Activated gamma-delta T cell treated with anti-CD3 and anti-CD28 coated beads, Interleukin-2, amount 50 U/mL, for 16 hours (primary cell): Measurements from ENCODE around the gene TOP2B.

ENCODE experiments used
- DNase-seq: peaks from one replicate; pipeline ENCODE4 v3.0.0-alpha.2; 2020; ENCODE audit warnings: low read depth

TOP2B gene

GRCh38 chr3:25664812-25665314, at the start of gene TOP2B:
Gene TOP2B (minus strand): TSS chr3:25664907. CDS start chr3:25664297, 610 bp downstream.
- peak; percentile 91 for DNase-seq

GRCh38 chr3:25713341-25713985, 48.8 kb upstream of the TOP2B start:
- DNase-seq, result no peak

GRCh38 chr3:25711090-25711489, 46.4 kb upstream of the TOP2B start:
- DNase-seq, result no peak

- DNase-seq, result no peak
These were observed 43.3 kb upstream of the TOP2B start for GRCh38 chr3:25708036-25708435.

- DNase-seq, result no peak
These were observed 42.7 kb upstream of the TOP2B start for GRCh38 chr3:25707268-25707926.

GRCh38 chr3:25706213-25706612, 41.5 kb upstream of the TOP2B start:
- no peak for DNase-seq

GRCh38 chr3:25697553-25697952, 32.8 kb upstream of the TOP2B start:
- DNase-seq, result no peak

- DNase-seq, result no peak
These were observed 31.2 kb upstream of the TOP2B start for GRCh38 chr3:25695731-25696420.

- no peak for DNase-seq
These were observed 28.5 kb upstream of the TOP2B start for GRCh38 chr3:25693238-25693637.

GRCh38 chr3:25692341-25692740, 27.6 kb upstream of the TOP2B start:
- no peak for DNase-seq

- DNase-seq, result no peak
These were observed 26.2 kb upstream of the TOP2B start for GRCh38 chr3:25690768-25691533.

- no peak for DNase-seq
These were observed 24.5 kb upstream of the TOP2B start for GRCh38 chr3:25689226-25689625.

GRCh38 chr3:25687742-25688141, 23.0 kb upstream of the TOP2B start:
- DNase-seq, result no peak

- no peak for DNase-seq
These were observed 22.1 kb upstream of the TOP2B start for GRCh38 chr3:25686766-25687165.

- no peak for DNase-seq
These were observed 19.2 kb upstream of the TOP2B start for GRCh38 chr3:25683882-25684281.

GRCh38 chr3:25683410-25683809, 18.7 kb upstream of the TOP2B start:
- DNase-seq, result no peak

- no peak for DNase-seq
These were observed 15.1 kb upstream of the TOP2B start for GRCh38 chr3:25679642-25680302.

- DNase-seq, result no peak
These were observed 14.5 kb upstream of the TOP2B start for GRCh38 chr3:25679166-25679565.

GRCh38 chr3:25678581-25678980, 13.9 kb upstream of the TOP2B start:
- DNase-seq, result no peak

GRCh38 chr3:25677121-25677520, 12.4 kb upstream of the TOP2B start:
- DNase-seq, result no peak

GRCh38 chr3:25674670-25675069, 10.0 kb upstream of the TOP2B start:
- no peak for DNase-seq
